Neural crest cell (in vitro differentiated cells): ENCODE measurements around the gene NDUFS3. TPM values are rescaled to one million over a fixed set of nuclear protein-coding genes. Genes with fewer than 3 reads are reported as not detected.
"Not testable (repeated sequence)": the region's sequence is repeated elsewhere in the genome, so short reads cannot be mapped to it uniquely, and the experiment has no call there.

Experiments
- DNase-seq: peaks from one replicate; pipeline ENCODE4 v3.0.0; 2021; ENCODE audit warnings: low read depth, mixed read lengths, low spot score
- H3K27ac Mint-ChIP-seq: one replicate; pipeline ENCODE4 v1.8.0; 2021; ENCODE audit warnings: mild to moderate bottlenecking, mixed read lengths; ENCODE audit not compliant: unreplicated experiment
- H3K27me3 Mint-ChIP-seq: 2 replicates; pipeline ENCODE4 v1.8.0; 2021; ENCODE audit warnings: low read depth, mild to moderate bottlenecking, mixed read lengths
- H3K36me3 Mint-ChIP-seq: 2 replicates; pipeline ENCODE4 v1.8.0; 2021; ENCODE audit warnings: low read depth, mild to moderate bottlenecking, mixed read lengths
- H3K4me1 Mint-ChIP-seq: 2 replicates; pipeline ENCODE4 v1.8.0; 2021; ENCODE audit warnings: mixed read lengths
- H3K4me3 Mint-ChIP-seq: one replicate; pipeline ENCODE4 v1.8.0; 2021; ENCODE audit warnings: mild to moderate bottlenecking, mixed read lengths
- H3K9me3 Mint-ChIP-seq: 2 replicates; pipeline ENCODE4 v1.8.0; 2021; ENCODE audit warnings: mixed read lengths
- CTCF ChIP-seq: fragments of 200-600 bp; sonication (generic); conservative IDR thresholded peaks from 2 replicates; pipeline ENCODE4 v1.5.0; 2021; ENCODE audit warnings: antibody characterized with exemption, mild to moderate bottlenecking
- total RNA-seq: library from RNA; stranded (reverse); gene quantifications from 2 replicates; pipeline ENCODE4 v1.2.1, GENCODE V29; 2021

The NDUFS3 gene
- total RNA-seq, 1 donor from 2014 or later = 172 TPM

GRCh38 chr11:47552566-47553405 is 26.1 kb upstream of the NDUFS3 start, which contains the start of gene CELF1:
TSS of gene CELF1 (minus strand) at chr11:47553132. CDS start at chr11:47499523, 53,609 bp downstream.
- Mint-ChIP-seq H3K27me3 (no peaks in the 10 kb centered on the region), H3K4me3 (peak within 1 kb of the TSS; percentile 99), H3K9me3 (no peaks in the 10 kb centered on the region), H3K36me3 (peaks cover 6% of the 10 kb centered on the region), H3K27ac (peak within 1 kb of the TSS; percentile 99), H3K4me1 (peaks cover 39% of the 10 kb centered on the region)
- DNase-seq = peak; percentile 88
- peak; percentile 93 for TF ChIP-seq CTCF

GRCh38 chr11:47553406-47553743 is 25.5 kb upstream of the NDUFS3 start:
- Mint-ChIP-seq H3K4me1 (peaks cover 36% of the 10 kb centered on the region), H3K36me3 (peaks cover 4% of the 10 kb centered on the region), H3K9me3 (no peaks in the 10 kb centered on the region), H3K27me3 (no peaks in the 10 kb centered on the region), H3K27ac (peak overlapping the region; percentile 99), H3K4me3 (peak overlapping the region; percentile 99)
- DNase-seq = no peak
- TF ChIP-seq CTCF = no peak

- not testable (repeated sequence) for H3K9me3 Mint-ChIP-seq, H3K27ac Mint-ChIP-seq, DNase-seq, H3K36me3 Mint-ChIP-seq, H3K27me3 Mint-ChIP-seq, H3K4me3 Mint-ChIP-seq
- peaks cover 14% of the 10 kb centered on the region for H3K4me1 Mint-ChIP-seq
These were observed 21.9 kb upstream of the NDUFS3 start for GRCh38 chr11:47557004-47557403.

- no peaks in the 10 kb centered on the region for H3K27me3 Mint-ChIP-seq
- H3K9me3 Mint-ChIP-seq = no peaks in the 10 kb centered on the region
- peaks cover 3% of the 10 kb centered on the region for H3K4me1 Mint-ChIP-seq
- no peak overlapping the region for H3K4me3 Mint-ChIP-seq
- H3K36me3 Mint-ChIP-seq = no peaks in the 10 kb centered on the region
- no peak for DNase-seq
- TF ChIP-seq CTCF = no peak
- H3K27ac Mint-ChIP-seq = no peak overlapping the region
These were observed 20.2 kb upstream of the NDUFS3 start for GRCh38 chr11:47558695-47559094.

- H3K27me3 Mint-ChIP-seq = no peaks in the 10 kb centered on the region
- no peaks in the 10 kb centered on the region for H3K9me3 Mint-ChIP-seq
- H3K36me3 Mint-ChIP-seq = no peaks in the 10 kb centered on the region
- no peak for TF ChIP-seq CTCF
- DNase-seq = no peak
- H3K27ac Mint-ChIP-seq = no peak overlapping the region
- H3K4me1 Mint-ChIP-seq = no peaks in the 10 kb centered on the region
- no peak overlapping the region for H3K4me3 Mint-ChIP-seq
These were observed 18.4 kb upstream of the NDUFS3 start for GRCh38 chr11:47560426-47560825.

GRCh38 chr11:47562393-47562792 is 16.5 kb upstream of the NDUFS3 start:
- peak overlapping the region; percentile 56 for H3K4me3 Mint-ChIP-seq

GRCh38 chr11:47564366-47564765 is 14.5 kb upstream of the NDUFS3 start:
- not testable (repeated sequence) for H3K9me3 Mint-ChIP-seq, H3K27ac Mint-ChIP-seq, H3K36me3 Mint-ChIP-seq, DNase-seq, H3K27me3 Mint-ChIP-seq
- Mint-ChIP-seq H3K4me3 (peak overlapping the region; percentile 15), H3K4me1 (peaks cover 11% of the 10 kb centered on the region)

More at GRCh38 chr11:47562393-47562792, 16.5 kb upstream of the NDUFS3 start:
- H3K36me3 Mint-ChIP-seq, DNase-seq, H3K9me3 Mint-ChIP-seq, H3K27ac Mint-ChIP-seq, H3K27me3 Mint-ChIP-seq: not testable (repeated sequence)
- peaks cover 11% of the 10 kb centered on the region for H3K4me1 Mint-ChIP-seq
